Keratinocyte (primary cell): ENCODE measurements around the gene CDKAL1. TPM values are rescaled to one million over a fixed set of nuclear protein-coding genes. Genes with fewer than 3 reads are reported as not detected.

Experiments
- DNase-seq: peaks from one replicate; pipeline ENCODE4 v3.0.0-alpha.2; 2011; ENCODE audit warnings: low read depth, missing footprints, low spot score
- FAIRE-seq: peaks from 2 replicates; lab custom pipeline; 2011; peaks lifted over from hg19 to GRCh38; lab: Jason Lieb, UNC
- H2AFZ ChIP-seq: 2 replicates; pipeline ENCODE4 v1.6.0; 2012; ENCODE audit warnings: low read length, control low read depth, inconsistent platforms; ENCODE audit not compliant: control insufficient read depth
- H3K27ac ChIP-seq: 2 replicates; pipeline ENCODE4 v1.5.1; 2011; ENCODE audit warnings: low read length; ENCODE audit not compliant: control insufficient read depth, insufficient read depth
- H3K27me3 ChIP-seq: 3 replicates; pipeline ENCODE4 v1.6.0; 2011; ENCODE audit warnings: low read length; ENCODE audit not compliant: control insufficient read depth, insufficient read depth; ENCODE audit errors: extremely low read depth
- H3K36me3 ChIP-seq, 2 experiments: 2 replicates in 1 of 2; 3 replicates in 1 of 2; pipeline ENCODE4 v1.5.1; 2011; ENCODE audit warnings: low read length in 2 of 2, mild to moderate bottlenecking in 1 of 2; ENCODE audit not compliant: control insufficient read depth in 2 of 2, insufficient read depth in 2 of 2; ENCODE audit errors: extremely low read depth in 1 of 2
- H3K4me1 ChIP-seq: 3 replicates; pipeline ENCODE4 v1.5.1; 2011; ENCODE audit warnings: low read length; ENCODE audit not compliant: control insufficient read depth, insufficient read depth; ENCODE audit errors: extremely low read depth
- H3K4me2 ChIP-seq: 3 replicates; pipeline ENCODE4 v1.6.0; 2011; ENCODE audit warnings: low read depth, low read length; ENCODE audit not compliant: control insufficient read depth, insufficient read depth; ENCODE audit errors: extremely low read depth
- H3K4me3 ChIP-seq, 3 experiments: fragments of 200-600 bp in 1 of 3; sonication (generic) in 1 of 3; 2 replicates in 2 of 3; 3 replicates in 1 of 3; pipeline ENCODE4 v1.5.1; 2011 to 2016; ENCODE audit warnings: low read length in 3 of 3, mild to moderate bottlenecking in 3 of 3, control low read depth in 2 of 3, inconsistent platforms in 1 of 3, low read depth in 1 of 3, mixed read lengths in 1 of 3, mixed run types in 1 of 3, moderate library complexity in 1 of 3; ENCODE audit not compliant: control insufficient read depth in 2 of 3, insufficient read depth in 2 of 3; ENCODE audit errors: extremely low read depth in 1 of 3
- H3K79me2 ChIP-seq: 2 replicates; pipeline ENCODE4 v1.6.0; 2012; ENCODE audit warnings: low read length; ENCODE audit not compliant: control insufficient read depth, insufficient read depth
- H3K9ac ChIP-seq: 3 replicates; pipeline ENCODE4 v1.6.0; 2011; ENCODE audit warnings: low read length; ENCODE audit not compliant: control insufficient read depth, insufficient read depth; ENCODE audit errors: extremely low read depth
- H3K9me1 ChIP-seq: 3 replicates; pipeline ENCODE4 v1.6.0; 2011; ENCODE audit warnings: low read length; ENCODE audit not compliant: control insufficient read depth, insufficient read depth; ENCODE audit errors: extremely low read depth
- H3K9me3 ChIP-seq: 2 replicates; pipeline ENCODE4 v1.5.1; 2012; ENCODE audit warnings: low read depth, low read length; ENCODE audit not compliant: control insufficient read depth
- H4K20me1 ChIP-seq: 3 replicates; pipeline ENCODE4 v1.6.0; 2011; ENCODE audit warnings: low read length; ENCODE audit not compliant: control insufficient read depth, insufficient read depth; ENCODE audit errors: extremely low read depth
- CTCF ChIP-seq, 3 experiments: IDR thresholded peaks in 1 of 3; conservative IDR thresholded peaks in 1 of 3; optimal IDR thresholded peaks in 1 of 3; 2 replicates in 2 of 3; 3 replicates in 1 of 3; pipeline versions ENCODE3 to v1.5.1; 2011; ENCODE audit warnings: low read length in 3 of 3, mild to moderate bottlenecking in 3 of 3, moderate library complexity in 2 of 3, control low read depth in 1 of 3, inconsistent platforms in 1 of 3; ENCODE audit not compliant: insufficient read depth in 2 of 3; ENCODE audit errors: extremely low read depth in 1 of 3
- EZH2 ChIP-seq: IDR thresholded peaks from one replicate; pipeline ENCODE4 v1.6.1; 2012; ENCODE audit warnings: inconsistent platforms, mild to moderate bottlenecking, low read length, moderate library complexity
- dilution Hi-C: fragments of 300-500 bp; cut with MboI; formaldehyde crosslinking; loops from one replicate; pipeline ENCODE4 v1.7.0; 2020; ENCODE audit warnings: low sequenced_read_pairs; ENCODE audit not compliant: extremely low pct_ligation_motif_present
- polyA plus RNA-seq, 5 experiments: library from polyadenylated mRNA; depleted of rRNA in 3 of 5; stranded (reverse) in 3 of 5; stranded (forward) in 1 of 5; unstranded in 1 of 5; fragments of >200 nt; gene quantifications; 1 replicate in 1 of 5; 2 replicates in 3 of 5; 3 replicates in 1 of 5; pipeline versions ENCODE4 v1.2.1 to v1.2.3, GENCODE V29; 2011 to 2012; ENCODE audit warnings: missing spikeins in 2 of 5, low read depth in 1 of 5, low replicate concordance in 1 of 5

Gene CDKAL1
- polyA plus RNA-seq, 1 donor (not counting 4 experiments of a cell fraction or from before 2014, with no cell fraction given) = 5.6 TPM

GRCh38 chr6:20905377-20905776 is 371.1 kb downstream of the CDKAL1 start:
- Histone ChIP-seq H3K4me1 (peaks cover 9% of the 10 kb centered on the region), H3K4me3 (no peak overlapping the region), H2AFZ (no peak overlapping the region), H3K79me2 (no peaks in the 10 kb centered on the region), H3K27me3 (no peaks in the 10 kb centered on the region), H4K20me1 (no peaks in the 10 kb centered on the region), H3K9me1 (no peaks in the 10 kb centered on the region), H3K9me3 (no peaks in the 10 kb centered on the region), H3K4me2 (no peak overlapping the region), H3K27ac (no peak overlapping the region), H3K9ac (no peak overlapping the region), H3K36me3 (no peaks in the 10 kb centered on the region)
- FAIRE-seq = no peak
- no peak for TF ChIP-seq CTCF (optimal IDR thresholded peaks at IDR 0.05 in 1 of 3, IDR thresholded peaks at IDR 0.05 in 1 of 3, conservative IDR thresholded peaks at IDR 0.05 in 1 of 3; ENCODE audit: extremely low read depth in 1 of 3, insufficient read depth in 2 of 3, low read length in 3 of 3)
- TF ChIP-seq EZH2 = no peak
- no peak for DNase-seq
- dilution Hi-C loops = no loop called here

- DNase-seq (no peak), FAIRE-seq (no peak)
- Histone ChIP-seq H3K9me1 (no peaks in the 10 kb centered on the region), H3K27ac (no peak overlapping the region), H3K27me3 (no peaks in the 10 kb centered on the region), H3K4me1 (peaks cover 6% of the 10 kb centered on the region), H3K36me3 (no peaks in the 10 kb centered on the region), H4K20me1 (no peaks in the 10 kb centered on the region), H3K4me2 (no peak overlapping the region), H3K9ac (no peak overlapping the region), H3K4me3 (no peak overlapping the region), H2AFZ (no peak overlapping the region), H3K79me2 (no peaks in the 10 kb centered on the region), H3K9me3 (no peaks in the 10 kb centered on the region)
- TF ChIP-seq CTCF (optimal IDR thresholded peaks at IDR 0.05 in 1 of 3, IDR thresholded peaks at IDR 0.05 in 1 of 3, conservative IDR thresholded peaks at IDR 0.05 in 1 of 3; ENCODE audit: extremely low read depth in 1 of 3, insufficient read depth in 2 of 3, low read length in 3 of 3) (no peak), EZH2 (no peak)
- dilution Hi-C loops = no loop called here
Observed at GRCh38 chr6:20906945-20907344, 372.7 kb downstream of the CDKAL1 start.
